Sigmoid colon (tissue), 3 donors: Measurements from ENCODE around the gene KCNJ4.

Experiments used
- CTCF ChIP-seq, 4 experiments: fragments of 450-650 bp in 3 of 4; fragments of 200-600 bp in 1 of 4; IDR thresholded peaks; one replicate each; pipeline ENCODE4 v1.5.1; 2016 to 2019; ENCODE audit warnings: antibody characterized with exemption in 4 of 4, mild to moderate bottlenecking in 3 of 4, moderate library complexity in 2 of 4
- POLR2A ChIP-seq, 2 donors: fragments of 450-650 bp; IDR thresholded peaks; one replicate each; pipeline ENCODE4 v1.6.1; 2016; ENCODE audit warnings: antibody characterized with exemption in 2 of 2, mild to moderate bottlenecking in 2 of 2, moderate library complexity in 2 of 2

- TF ChIP-seq CTCF (IDR thresholded peaks at IDR 0.05) (no peak), POLR2A (IDR thresholded peaks at IDR 0.05) (no peak)
These were observed 30.8 kb upstream of the KCNJ4 start for GRCh38 chr22:38485783-38486182.
